H1 (cell line): ENCODE data around the gene PPFIBP2. TPM values are rescaled to one million over a fixed set of nuclear protein-coding genes. Genes with fewer than 3 reads are reported as not detected.

Experiments
- CTCF ChIA-PET: fragments of 300-600 bp; sonication (Branson Sonifier 250); formaldehyde crosslinking; loops from one replicate; lab custom pipeline; 2021; ENCODE audit not compliant: partially characterized antibody; lab: Charles Lee
- POLR2A ChIA-PET: fragments of 300-600 bp; sonication (Branson Sonifier 250); formaldehyde crosslinking; loops from one replicate; lab custom pipeline; 2021; ENCODE audit warnings: inconsistent platforms; ENCODE audit not compliant: partially characterized antibody; lab: Charles Lee
- DNase-seq, 2 experiments: peaks; one replicate each; pipeline versions ENCODE4 v3.0.0 to v3.0.0-alpha.2; 2010 to 2022; ENCODE audit warnings: low spot score in 2 of 2, low read depth in 1 of 2, mixed read lengths in 1 of 2
- FAIRE-seq: peaks from 2 replicates; lab custom pipeline; 2011; peaks lifted over from hg19 to GRCh38; lab: Jason Lieb, UNC
- H2AFZ ChIP-seq: 2 replicates; pipeline ENCODE4 v1.8.1; 2012; ENCODE audit warnings: low read length, inconsistent platforms
- H2AK5ac ChIP-seq: 2 replicates; pipeline ENCODE4 v1.6.1; 2013; ENCODE audit warnings: low read depth, low read length
- H2BK120ac ChIP-seq: replicated peaks from 2 replicates; pipeline ENCODE3; 2013; ENCODE audit warnings: low read depth, low read length, inconsistent platforms
- H2BK12ac ChIP-seq: 2 replicates; pipeline ENCODE4 v1.6.1; 2013; ENCODE audit warnings: low read depth, low read length
- H2BK15ac ChIP-seq: 2 replicates; pipeline ENCODE4 v1.6.1; 2013; ENCODE audit warnings: low read length
- H2BK20ac ChIP-seq: 2 replicates; pipeline ENCODE4 v1.6.1; 2013; ENCODE audit warnings: low read length
- H2BK5ac ChIP-seq: 2 replicates; pipeline ENCODE4 v1.6.1; 2013; ENCODE audit warnings: low read depth, low read length
- H3K14ac ChIP-seq: 2 replicates; pipeline ENCODE4 v1.6.1; 2013; ENCODE audit warnings: inconsistent platforms; ENCODE audit not compliant: insufficient read length
- H3K18ac ChIP-seq: 2 replicates; pipeline ENCODE4 v1.6.1; 2013; ENCODE audit warnings: low read length; ENCODE audit errors: extremely low read depth
- H3K23ac ChIP-seq: 2 replicates; pipeline ENCODE4 v1.6.1; 2013; ENCODE audit warnings: inconsistent platforms; ENCODE audit not compliant: insufficient read length
- H3K23me2 ChIP-seq: 2 replicates; pipeline ENCODE4 v1.6.1; 2013; ENCODE audit warnings: low read depth, low read length
- H3K27ac ChIP-seq: 2 replicates; pipeline ENCODE4 v1.6.1; 2011; ENCODE audit warnings: low read depth, low read length, inconsistent platforms
- H3K27me3 ChIP-seq, 4 experiments: replicated peaks in 1 of 4; 1 replicate in 1 of 4; 2 replicates in 3 of 4; pipeline versions ENCODE4 v1.6.1 to v1.8.1; 2011 to 2013; ENCODE audit warnings: low read length in 3 of 4, mild to moderate bottlenecking in 3 of 4, inconsistent platforms in 2 of 4, mixed read lengths in 2 of 4, moderate library complexity in 1 of 4; ENCODE audit not compliant: control insufficient read depth in 3 of 4, insufficient read depth in 3 of 4; ENCODE audit errors: extremely low read depth in 1 of 4
- H3K36me3 ChIP-seq, 4 experiments: 2 replicates each; pipeline versions ENCODE4 v1.6.1 to v1.8.1; 2011 to 2013; ENCODE audit warnings: mild to moderate bottlenecking in 4 of 4, low read length in 3 of 4, moderate library complexity in 2 of 4, control low read depth in 1 of 4, inconsistent platforms in 1 of 4; ENCODE audit not compliant: insufficient read depth in 4 of 4, control insufficient read depth in 2 of 4
- H3K4ac ChIP-seq: replicated peaks from 2 replicates; pipeline ENCODE3; 2013; ENCODE audit warnings: low read length, low read depth, mixed read lengths, inconsistent platforms; ENCODE audit not compliant: insufficient read length
- H3K4me1 ChIP-seq, 4 experiments: replicated peaks in 1 of 4; 1 replicate in 1 of 4; 2 replicates in 3 of 4; pipeline versions ENCODE4 v1.6.1 to v1.8.1; 2011 to 2013; ENCODE audit warnings: low read length in 3 of 4, inconsistent platforms in 2 of 4, mixed read lengths in 1 of 4; ENCODE audit not compliant: insufficient read depth in 4 of 4, control insufficient read depth in 3 of 4
- H3K4me2 ChIP-seq, 2 experiments: 2 replicates each; pipeline versions ENCODE4 v1.6.1 to v1.8.1; 2011 to 2013; ENCODE audit warnings: low read depth in 2 of 2, low read length in 2 of 2, control low read depth in 1 of 2, inconsistent platforms in 1 of 2, mild to moderate bottlenecking in 1 of 2; ENCODE audit not compliant: insufficient read depth in 1 of 2
- H3K4me3 ChIP-seq, 4 experiments: fragments of 200-600, 300-600 bp in 1 of 4; sonication (generic), shearing (Covaris generic), sonication (Bioruptor Twin) in 1 of 4; 2 replicates each; pipeline versions ENCODE4 v1.5.1 to v1.8.1; 2011 to 2016; ENCODE audit warnings: low read length in 4 of 4, low read depth in 3 of 4, control low read depth in 2 of 4, inconsistent platforms in 2 of 4, mild to moderate bottlenecking in 2 of 4, mixed read lengths in 1 of 4, moderate library complexity in 1 of 4; ENCODE audit not compliant: insufficient read depth in 2 of 4; ENCODE audit errors: extremely low read depth in 1 of 4
- H3K56ac ChIP-seq: replicated peaks from 2 replicates; pipeline ENCODE3; 2013; ENCODE audit warnings: low read depth, mild to moderate bottlenecking, mixed read lengths, low read length, inconsistent platforms; ENCODE audit not compliant: insufficient read length
- H3K79me1 ChIP-seq: 2 replicates; pipeline ENCODE4 v1.6.1; 2013; ENCODE audit warnings: low read depth, low read length, control low read depth
- H3K79me2 ChIP-seq, 2 experiments: 2 replicates each; pipeline versions ENCODE4 v1.6.1 to v1.8.1; 2012 to 2013; ENCODE audit warnings: low read length in 2 of 2, mild to moderate bottlenecking in 2 of 2, inconsistent platforms in 1 of 2; ENCODE audit not compliant: insufficient read depth in 2 of 2, control insufficient read depth in 1 of 2
- H3K9ac ChIP-seq, 4 experiments: replicated peaks in 1 of 4; 1 replicate in 1 of 4; 2 replicates in 3 of 4; pipeline versions ENCODE4 v1.6.1 to v1.8.1; 2011 to 2013; ENCODE audit warnings: low read depth in 3 of 4, low read length in 3 of 4, control low read depth in 2 of 4, mild to moderate bottlenecking in 2 of 4, moderate library complexity in 2 of 4, inconsistent platforms in 1 of 4; ENCODE audit errors: extremely low read depth in 1 of 4
- H3K9me3 ChIP-seq, 2 experiments: 2 replicates each; pipeline versions ENCODE4 v1.6.1 to v1.8.1; 2012 to 2013; ENCODE audit warnings: mild to moderate bottlenecking in 2 of 2, moderate library complexity in 2 of 2, control low read depth in 1 of 2, inconsistent platforms in 1 of 2, low read depth in 1 of 2, low read length in 1 of 2, mixed read lengths in 1 of 2; ENCODE audit not compliant: insufficient read depth in 2 of 2
- H4K20me1 ChIP-seq, 2 experiments: replicated peaks in 1 of 2; 2 replicates each; pipeline versions ENCODE3 to v1.8.1; 2011 to 2013; ENCODE audit warnings: inconsistent platforms in 2 of 2, low read length in 2 of 2, mild to moderate bottlenecking in 1 of 2; ENCODE audit not compliant: insufficient read depth in 2 of 2, control insufficient read depth in 1 of 2
- H4K5ac ChIP-seq: 2 replicates; pipeline ENCODE4 v1.6.1; 2013; ENCODE audit warnings: low read length, low read depth, mixed read lengths, inconsistent platforms; ENCODE audit not compliant: insufficient read length
- H4K8ac ChIP-seq: 2 replicates; pipeline ENCODE4 v1.8.0; 2013; ENCODE audit warnings: mild to moderate bottlenecking, moderate library complexity, low read length, inconsistent platforms; ENCODE audit not compliant: insufficient read depth; ENCODE audit errors: extremely low read depth
- H4K91ac ChIP-seq: replicated peaks from 2 replicates; pipeline ENCODE3; 2013; ENCODE audit warnings: low read length, mixed read lengths, inconsistent platforms; ENCODE audit not compliant: insufficient read length
- ASH2L ChIP-seq: fragments of 200-600, 300-600 bp; sonication (generic); IDR thresholded peaks from one replicate; pipeline ENCODE4 v1.7.1; 2017; ENCODE audit warnings: low read length
- ATF2 ChIP-seq: IDR thresholded peaks from 2 replicates; pipeline ENCODE4 v1.6.1; 2012; ENCODE audit warnings: low read length, inconsistent platforms
- BACH1 ChIP-seq: IDR thresholded peaks from 2 replicates; pipeline ENCODE4 v1.6.1; 2012; ENCODE audit warnings: low read length, improper control_type of control experiment
- EGR1 ChIP-seq: IDR thresholded peaks from 2 replicates; pipeline ENCODE4 v1.6.1; 2011; ENCODE audit warnings: low read depth, low read length, borderline replicate concordance
- EZH2 ChIP-seq: fragments of 200-600 bp; sonication (generic); IDR thresholded peaks from 2 replicates; pipeline ENCODE4 v1.7.1; 2012; ENCODE audit warnings: low read depth, mild to moderate bottlenecking, moderate library complexity, low read length, inconsistent platforms; ENCODE audit not compliant: severe bottlenecking
- HDAC2 ChIP-seq, 2 experiments: fragments of 300-600 bp in 1 of 2; sonication (generic) in 1 of 2; IDR thresholded peaks; 2 replicates each; pipeline ENCODE4 v1.6.1; 2011 to 2012; ENCODE audit warnings: low read depth in 2 of 2, low read length in 2 of 2, mild to moderate bottlenecking in 2 of 2, moderate library complexity in 2 of 2, borderline replicate concordance in 1 of 2, inconsistent platforms in 1 of 2
- SP4 ChIP-seq: IDR thresholded peaks from 2 replicates; pipeline ENCODE4 v1.6.1; 2012; ENCODE audit warnings: low read length, inconsistent platforms
- SRF ChIP-seq: IDR thresholded peaks from 2 replicates; pipeline ENCODE4 v1.6.1; 2011; ENCODE audit warnings: mild to moderate bottlenecking, low read depth, low read length, moderate library complexity
- WGBS, 2 experiments: shearing (Covaris generic) in 1 of 2; methylation state at CpG; one replicate each; pipeline versions ENCODE4 v1.1.6 to v1.1.7; 2013 to 2015; ENCODE audit warnings: low lambda C conversion rate in 2 of 2, mixed read lengths in 2 of 2, inconsistent platforms in 1 of 2, low coverage in 1 of 2, missing lambda C conversion rate in 1 of 2; ENCODE audit not compliant: insufficient replicate concordance in 2 of 2, insufficient coverage in 1 of 2, insufficient read length in 1 of 2; ENCODE audit errors: extremely low coverage in 1 of 2, missing lambda C conversion rate in 1 of 2; 5-methylcytosine and 5-hydroxymethylcytosine counted together
- polyA plus RNA-seq, 7 experiments: library from polyadenylated mRNA; depleted of rRNA in 3 of 7; stranded (reverse) in 5 of 7; unstranded in 2 of 7; fragments of >200 nt in 5 of 7; fragments of 200-250 nt in 2 of 7; gene quantifications; 1 replicate in 5 of 7; 2 replicates in 1 of 7; 4 replicates in 1 of 7; pipeline versions ENCODE4 v1.2.1 to v1.2.3, GENCODE V29; 2011 to 2013; ENCODE audit warnings: missing spikeins in 2 of 7, mixed read lengths in 2 of 7
- total RNA-seq: library from RNA; stranded (reverse); fragmentation: NEBNext Ultra II Directional; extraction: Animal tissue kit (Norgen Biotek cat#: 25700); gene quantifications from 2 replicates; pipeline ENCODE4 v1.2.1, GENCODE V29; 2021
- TF ChIP-seq, protein P1 (sequence below), 3 experiments: IDR thresholded peaks; 1 replicate in 2 of 3; 2 replicates in 1 of 3; pipeline versions ENCODE4 v1.5.1 to v1.6.1; 2011; ENCODE audit warnings: low read length in 3 of 3, mild to moderate bottlenecking in 3 of 3, inconsistent platforms in 2 of 3, low read depth in 1 of 3, moderate library complexity in 1 of 3; ENCODE audit not compliant: insufficient read depth in 1 of 3; ENCODE audit errors: control extremely low read depth in 1 of 3

The PPFIBP2 gene
- total and polyA plus RNA-seq, 2 of the 8 experiments (the other 6 are each of a cell fraction or from before 2014, with no cell fraction given) = 5.5 to 9.8 TPM

GRCh38 chr11:7619322-7619721, 105.5 kb downstream of the PPFIBP2 start:
- no peak overlapping the region for H2BK12ac ChIP-seq
- POLR2A ChIA-PET = no interaction called here
- FAIRE-seq = no peak
- no peak for TF ChIP-seq HDAC2 (IDR thresholded peaks at IDR 0.05; ENCODE audit: borderline replicate concordance in 1 of 2, low read depth in 2 of 2, low read length in 2 of 2)
- TF ChIP-seq SRF = no peak
- TF ChIP-seq BACH1 = no peak
- no peak for TF ChIP-seq ATF2
- no peak for TF ChIP-seq SP4
- TF ChIP-seq EGR1 = no peak
- no peak for TF ChIP-seq ASH2L
- TF ChIP-seq EZH2 = no peak
- TF ChIP-seq, protein P1, sequence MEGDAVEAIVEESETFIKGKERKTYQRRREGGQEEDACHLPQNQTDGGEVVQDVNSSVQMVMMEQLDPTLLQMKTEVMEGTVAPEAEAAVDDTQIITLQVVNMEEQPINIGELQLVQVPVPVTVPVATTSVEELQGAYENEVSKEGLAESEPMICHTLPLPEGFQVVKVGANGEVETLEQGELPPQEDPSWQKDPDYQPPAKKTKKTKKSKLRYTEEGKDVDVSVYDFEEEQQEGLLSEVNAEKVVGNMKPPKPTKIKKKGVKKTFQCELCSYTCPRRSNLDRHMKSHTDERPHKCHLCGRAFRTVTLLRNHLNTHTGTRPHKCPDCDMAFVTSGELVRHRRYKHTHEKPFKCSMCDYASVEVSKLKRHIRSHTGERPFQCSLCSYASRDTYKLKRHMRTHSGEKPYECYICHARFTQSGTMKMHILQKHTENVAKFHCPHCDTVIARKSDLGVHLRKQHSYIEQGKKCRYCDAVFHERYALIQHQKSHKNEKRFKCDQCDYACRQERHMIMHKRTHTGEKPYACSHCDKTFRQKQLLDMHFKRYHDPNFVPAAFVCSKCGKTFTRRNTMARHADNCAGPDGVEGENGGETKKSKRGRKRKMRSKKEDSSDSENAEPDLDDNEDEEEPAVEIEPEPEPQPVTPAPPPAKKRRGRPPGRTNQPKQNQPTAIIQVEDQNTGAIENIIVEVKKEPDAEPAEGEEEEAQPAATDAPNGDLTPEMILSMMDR (IDR thresholded peaks at IDR 0.05; ENCODE audit: control extremely low read depth in 1 of 3, insufficient read depth in 1 of 3, low read depth in 1 of 3, low read length in 3 of 3) = no peak

More at GRCh38 chr11:7619322-7619721, 105.5 kb downstream of the PPFIBP2 start:
- H4K20me1 ChIP-seq = no peaks in the 10 kb centered on the region
- H2BK120ac ChIP-seq = peak overlapping the region; percentile 81
- no peaks in the 10 kb centered on the region for H3K79me2 ChIP-seq
- H3K27ac ChIP-seq = no peak overlapping the region
- H3K23ac ChIP-seq = no peak overlapping the region
- H3K79me1 ChIP-seq = no peaks in the 10 kb centered on the region
- H3K18ac ChIP-seq = no peak overlapping the region
- no peaks in the 10 kb centered on the region for H3K9me3 ChIP-seq
- H3K9ac ChIP-seq = no peak overlapping the region; a peak in 1 of 7 replicates
- CTCF ChIA-PET = interaction anchor here (0.6 to 3.3 kb wide), 8 partner anchors 9 to 68 kb away, joined by 3 to 13 read pairs (median 4); no protein-coding TSS in a partner anchor
- no peaks in the 10 kb centered on the region for H3K36me3 ChIP-seq
- H2BK5ac ChIP-seq = no peak overlapping the region
- peaks cover 0 to 9% (median 5%) of the 10 kb centered on the region in 4 experiments; a peak in 4 of 7 replicates for H3K4me1 ChIP-seq
- no peak overlapping the region for H4K8ac ChIP-seq
- H2AK5ac ChIP-seq = no peak overlapping the region
- H3K4me2 ChIP-seq = no peak overlapping the region
- 89% methylated on average over 3 of the region's 3 CpGs; no CpG with 5 or more reads in 1 of the 2 experiments for WGBS, 2 experiments
- H4K5ac ChIP-seq = no peak overlapping the region
- no peak overlapping the region for H3K4ac ChIP-seq
- no peak overlapping the region for H2BK20ac ChIP-seq
- H3K23me2 ChIP-seq = no peaks in the 10 kb centered on the region; the same call in 1 of the 2 replicates
- no peak overlapping the region for H3K4me3 ChIP-seq
- no peak overlapping the region for H3K14ac ChIP-seq
- H2AFZ ChIP-seq = no peak overlapping the region
- no peak overlapping the region for H4K91ac ChIP-seq
- no peak overlapping the region for H2BK15ac ChIP-seq
- H3K56ac ChIP-seq = no peak overlapping the region
- H3K27me3 ChIP-seq = no peaks in the 10 kb centered on the region
- DNase-seq = no peak
